Subcutaneous abdominal adipose tissue (tissue), 5 donors: ENCODE results near the gene CEACAM18.

Experiments used
- H3K27ac ChIP-seq: one replicate; pipeline ENCODE4 v1.7.0; 2013; ENCODE audit warnings: low read depth, mild to moderate bottlenecking, inconsistent platforms, low read length, moderate library complexity
- H3K27me3 ChIP-seq, 5 donors: one replicate each; pipeline ENCODE4 v1.7.0; 2013; ENCODE audit warnings: low read length in 5 of 5, inconsistent platforms in 1 of 5; ENCODE audit not compliant: control insufficient read depth in 5 of 5, insufficient read depth in 4 of 5
- H3K36me3 ChIP-seq, 5 donors: one replicate each; pipeline ENCODE4 v1.7.0; 2013; ENCODE audit warnings: low read length in 5 of 5; ENCODE audit not compliant: control insufficient read depth in 5 of 5, insufficient read depth in 5 of 5
- H3K4me1 ChIP-seq, 5 donors: one replicate each; pipeline ENCODE4 v1.7.0; 2013; ENCODE audit warnings: low read length in 5 of 5, mild to moderate bottlenecking in 3 of 5, moderate library complexity in 1 of 5; ENCODE audit not compliant: control insufficient read depth in 5 of 5, insufficient read depth in 5 of 5
- H3K4me3 ChIP-seq, 5 donors: one replicate each; pipeline ENCODE4 v1.7.0; 2013; ENCODE audit warnings: low read length in 5 of 5, low read depth in 1 of 5
- H3K9ac ChIP-seq, 5 donors: one replicate each; pipeline ENCODE4 v1.7.0; 2013; ENCODE audit warnings: low read length in 5 of 5, mild to moderate bottlenecking in 4 of 5, moderate library complexity in 3 of 5
- H3K9me3 ChIP-seq, 5 donors: one replicate each; pipeline ENCODE4 v1.7.0; 2013; ENCODE audit warnings: low read length in 5 of 5; ENCODE audit not compliant: control insufficient read depth in 5 of 5
- donor health status: healthy.
- donor health status: healthy.
- donor health status: healthy.
- donor health status: healthy.
- donor health status: healthy.

CEACAM18 gene

GRCh38 chr19:51478381-51479234 is at the start of gene CEACAM18:
TSS of gene CEACAM18 (plus strand) at chr19:51478539.
- H3K27me3 ChIP-seq, result peaks cover 5 to 29% (median 22%) of the 10 kb centered on the region in 5 donors
- H3K4me3 ChIP-seq, result no peak within 1 kb of the TSS

GRCh38 chr19:51430221-51430620 is 48.1 kb upstream of the CEACAM18 start:
- H3K36me3 ChIP-seq, result no peaks in the 10 kb centered on the region
- no peak overlapping the region for H3K27ac ChIP-seq
- peaks cover 0 to 3% (median 0%) of the 10 kb centered on the region in 5 donors for H3K4me1 ChIP-seq
- no peaks in the 10 kb centered on the region for H3K9me3 ChIP-seq
- H3K9ac ChIP-seq, result no peak overlapping the region
- peaks cover 0 to 8% (median 4%) of the 10 kb centered on the region in 5 donors for H3K27me3 ChIP-seq
- H3K4me3 ChIP-seq, result no peak overlapping the region

More at GRCh38 chr19:51478381-51479234, at the start of gene CEACAM18:
- H3K4me1 ChIP-seq, result no peaks in the 10 kb centered on the region
- no peak within 1 kb of the TSS for H3K27ac ChIP-seq
- H3K9me3 ChIP-seq, result peaks cover 0 to 5% (median 3%) of the 10 kb centered on the region in 5 donors
- H3K36me3 ChIP-seq, result no peaks in the 10 kb centered on the region
- H3K9ac ChIP-seq, result no peak within 1 kb of the TSS

DNA sequence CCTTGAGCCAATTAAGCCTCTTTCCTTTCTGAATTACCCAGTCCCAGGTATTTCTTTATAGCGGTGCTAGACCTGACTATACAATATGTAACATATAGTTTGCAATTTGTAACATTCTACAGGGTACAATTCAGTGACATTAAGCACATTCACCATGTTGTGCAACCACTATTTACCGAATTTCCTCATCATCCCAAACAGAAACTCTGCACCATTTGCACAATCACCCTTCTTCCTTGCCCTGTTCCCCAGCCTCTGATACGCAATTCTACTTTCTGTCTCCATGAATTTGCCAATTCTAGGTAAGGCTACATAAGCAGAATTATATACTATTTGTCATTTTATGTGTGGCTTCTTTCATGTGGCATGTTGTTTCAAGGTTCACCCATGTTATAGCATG is 47.2 kb upstream of the CEACAM18 start:
- peaks cover 0 to 3% (median 0%) of the 10 kb centered on the region in 5 donors for H3K4me1 ChIP-seq
- H3K9me3 ChIP-seq, result no peaks in the 10 kb centered on the region
- H3K27ac ChIP-seq, result no peak overlapping the region
- H3K36me3 ChIP-seq, result no peaks in the 10 kb centered on the region
- peaks cover 0 to 3% (median 0%) of the 10 kb centered on the region in 5 donors for H3K27me3 ChIP-seq
- no peak overlapping the region for H3K9ac ChIP-seq
- H3K4me3 ChIP-seq, result no peak overlapping the region

DNA sequence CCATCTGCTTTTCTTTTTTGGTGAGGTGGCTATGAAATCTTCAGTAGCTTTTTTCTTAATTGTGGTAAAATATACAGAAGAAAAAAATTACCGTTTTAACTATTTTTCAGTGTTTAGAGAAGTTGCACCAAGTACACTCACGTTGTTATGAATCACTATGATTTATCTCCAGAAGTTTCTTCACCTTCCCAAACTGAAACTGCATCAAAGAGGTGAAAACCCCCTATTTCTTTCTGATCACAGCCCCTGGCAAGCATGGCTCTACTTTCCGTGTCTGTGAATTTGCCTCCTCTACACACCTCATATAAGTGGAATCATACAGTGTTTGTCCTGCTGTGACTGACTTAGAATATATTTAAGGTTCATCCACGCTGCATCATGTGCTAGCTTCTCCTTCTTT is 45.3 kb upstream of the CEACAM18 start:
- no peaks in the 10 kb centered on the region for H3K9me3 ChIP-seq
- H3K27ac ChIP-seq, result no peak overlapping the region
- peaks cover 0 to 3% (median 0%) of the 10 kb centered on the region in 5 donors for H3K4me1 ChIP-seq
- H3K27me3 ChIP-seq, result peaks cover 0 to 3% (median 0%) of the 10 kb centered on the region in 5 donors
- H3K9ac ChIP-seq, result no peak overlapping the region
- no peak overlapping the region for H3K4me3 ChIP-seq
- H3K36me3 ChIP-seq, result no peaks in the 10 kb centered on the region

GRCh38 chr19:51434456-51434855 is 43.9 kb upstream of the CEACAM18 start:
- H3K4me1 ChIP-seq, result peaks cover 0 to 3% (median 0%) of the 10 kb centered on the region in 5 donors
- no peaks in the 10 kb centered on the region for H3K9me3 ChIP-seq
- no peak overlapping the region for H3K27ac ChIP-seq
- H3K27me3 ChIP-seq, result peaks cover 0 to 5% (median 3%) of the 10 kb centered on the region in 5 donors
- H3K4me3 ChIP-seq, result no peak overlapping the region
- H3K9ac ChIP-seq, result no peak overlapping the region
- H3K36me3 ChIP-seq, result no peaks in the 10 kb centered on the region

DNA sequence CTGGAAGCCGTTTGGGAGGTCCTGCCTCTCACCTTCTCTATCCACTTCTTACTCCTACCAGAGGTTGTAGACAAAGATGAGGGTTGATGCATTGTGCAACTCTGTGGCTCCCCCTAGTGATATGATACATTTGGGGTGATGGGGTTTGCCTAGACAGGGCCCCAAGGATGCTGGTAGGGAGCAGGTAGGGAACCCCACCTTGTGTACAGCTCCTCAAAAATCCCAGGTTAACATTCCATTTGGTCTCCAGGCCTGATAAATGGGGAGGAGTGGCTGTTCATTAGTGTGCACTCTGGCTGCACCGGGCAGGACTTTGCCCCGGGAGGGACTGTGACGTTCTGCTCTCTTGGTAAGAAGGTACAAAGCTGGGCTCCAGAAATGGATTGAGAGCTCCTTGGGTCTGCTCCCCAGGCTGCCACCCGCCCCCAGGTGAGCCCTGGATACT is 39.3 kb upstream of the CEACAM18 start:
- Histone ChIP-seq H3K36me3 (no peaks in the 10 kb centered on the region), H3K9ac (no peak overlapping the region), H3K4me1 (peaks cover 0 to 13% (median 0%) of the 10 kb centered on the region in 5 donors), H3K9me3 (peaks cover 0 to 3% (median 0%) of the 10 kb centered on the region in 5 donors), H3K27me3 (peaks cover 8 to 18% (median 16%) of the 10 kb centered on the region in 5 donors), H3K4me3 (no peak overlapping the region), H3K27ac (no peak overlapping the region)

DNA sequence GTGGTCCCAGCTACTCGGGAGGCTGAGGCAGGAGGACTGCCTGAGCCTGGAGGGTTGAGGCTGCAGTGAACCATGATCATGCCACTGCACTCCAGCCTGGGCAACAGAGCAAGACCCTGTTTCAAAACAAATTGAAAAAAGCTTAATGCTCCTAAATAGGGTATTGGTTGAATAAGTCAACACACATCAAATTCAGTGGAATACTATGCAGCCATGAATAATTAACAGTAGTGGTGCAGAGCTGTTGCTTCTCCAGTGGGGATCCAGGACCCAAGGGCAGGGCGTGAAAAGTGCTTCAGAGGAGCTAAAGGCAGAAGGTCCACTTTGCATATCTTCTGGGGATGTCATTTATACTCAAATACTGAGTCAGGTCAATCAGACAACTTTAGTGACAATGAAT is 38.3 kb upstream of the CEACAM18 start:
- Histone ChIP-seq H3K27me3 (peaks cover 8 to 18% (median 16%) of the 10 kb centered on the region in 5 donors), H3K27ac (no peak overlapping the region), H3K36me3 (no peaks in the 10 kb centered on the region), H3K9ac (no peak overlapping the region), H3K9me3 (peaks cover 0 to 3% (median 0%) of the 10 kb centered on the region in 5 donors), H3K4me1 (peaks cover 0 to 10% (median 0%) of the 10 kb centered on the region in 5 donors), H3K4me3 (no peak overlapping the region)

- H3K9ac ChIP-seq, result no peak overlapping the region
- H3K4me3 ChIP-seq, result no peak overlapping the region
- peaks cover 8 to 19% (median 16%) of the 10 kb centered on the region in 5 donors for H3K27me3 ChIP-seq
- peaks cover 0 to 3% (median 0%) of the 10 kb centered on the region in 5 donors for H3K9me3 ChIP-seq
- peaks cover 0 to 10% (median 0%) of the 10 kb centered on the region in 5 donors for H3K4me1 ChIP-seq
- no peaks in the 10 kb centered on the region for H3K36me3 ChIP-seq
- H3K27ac ChIP-seq, result no peak overlapping the region
Measured at GRCh38 chr19:51440846-51441409, 37.4 kb upstream of the CEACAM18 start.

DNA sequence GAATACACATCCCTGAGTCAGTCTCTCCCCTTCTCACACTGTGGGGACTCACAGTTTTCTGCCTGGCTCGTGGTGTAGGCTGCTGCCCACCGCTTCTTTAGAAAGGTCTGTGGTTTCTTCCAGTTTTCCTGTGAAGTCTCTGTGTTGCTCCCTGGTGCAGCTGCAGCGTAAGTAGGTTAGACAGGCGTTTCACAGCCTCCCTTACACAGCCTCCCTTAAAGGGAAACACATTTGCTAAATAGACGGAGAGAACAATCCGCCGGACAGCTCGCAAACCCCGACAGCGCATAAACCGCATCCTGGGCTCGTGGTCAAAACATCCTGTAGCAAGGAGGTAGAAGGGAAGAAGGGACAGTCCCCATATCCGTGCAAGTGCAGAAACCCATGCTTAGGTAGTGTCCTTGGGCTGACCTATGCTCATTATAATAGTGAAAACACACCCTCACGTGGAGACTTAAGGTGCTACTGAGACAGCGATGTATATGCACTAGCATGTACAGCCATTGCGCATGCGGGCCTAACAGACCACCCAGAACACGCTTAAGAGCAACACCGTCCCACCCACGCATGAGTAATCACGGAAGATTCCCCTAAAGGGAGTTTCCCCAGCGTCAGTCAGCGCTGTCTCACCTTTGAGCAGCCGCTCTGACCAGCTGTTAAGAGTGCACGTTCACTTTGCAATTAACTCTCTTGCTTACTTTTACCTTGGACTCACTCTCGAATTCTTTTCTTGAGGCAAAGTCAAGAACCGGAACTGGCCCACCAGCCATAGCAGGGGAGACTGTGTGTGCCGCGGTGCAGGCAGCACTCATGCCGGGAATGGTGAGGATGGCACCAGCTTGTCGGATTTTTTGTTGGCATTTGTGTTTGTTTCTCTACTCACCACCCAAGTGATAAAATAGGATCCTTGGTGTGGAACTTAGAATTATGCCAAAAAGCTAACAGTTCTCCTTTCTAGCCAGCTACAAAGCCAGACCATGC is 36.6 kb upstream of the CEACAM18 start:
- Histone ChIP-seq H3K27me3 (peaks cover 8 to 19% (median 15%) of the 10 kb centered on the region in 5 donors), H3K4me1 (peaks cover 0 to 10% (median 0%) of the 10 kb centered on the region in 5 donors), H3K4me3 (peak overlapping the region in 2 of 5 donors; percentile 6 to 29), H3K36me3 (no peaks in the 10 kb centered on the region), H3K27ac (no peak overlapping the region), H3K9me3 (peaks cover 0 to 3% (median 0%) of the 10 kb centered on the region in 5 donors), H3K9ac (no peak overlapping the region)
